NCI-H2196 treated with DMSO at 0.1 percent for 48 hours (cell line): ENCODE measurements around the gene PRUNE1.
A peak's percentile ranks its signal among the peaks of the same experiment; 100 is the strongest.

Experiments
- DNase-seq: peaks from one replicate; lab custom pipeline; 2025; ENCODE audit not compliant: unreplicated experiment; lab: John Stamatoyannopoulos, UW

Gene PRUNE1

GRCh38 chr1:151005729-151006319 is 2.4 kb upstream of the PRUNE1 start:
- no peak for DNase-seq

- peak; percentile 57 for DNase-seq
Measured at GRCh38 chr1:151006327-151007052, 1.8 kb upstream of the PRUNE1 start, which contains the start of gene MINDY1. Gene MINDY1 (minus strand): TSS chr1:151006902. CDS start chr1:151002617, 4,285 bp downstream.

GRCh38 chr1:151007853-151008243 is 401 bp upstream of the PRUNE1 start:
- DNase-seq, result no peak

- DNase-seq, result no peak
Measured at GRCh38 chr1:151009206-151009587, 948 bp downstream of the PRUNE1 start.

GRCh38 chr1:151009674-151010345 is 1.6 kb downstream of the PRUNE1 start:
- DNase-seq, result no peak

GRCh38 chr1:151010346-151010726 is 2.1 kb downstream of the PRUNE1 start:
- no peak for DNase-seq

- DNase-seq, result no peak
Measured at GRCh38 chr1:151011154-151011850, 3.1 kb downstream of the PRUNE1 start.

- no peak for DNase-seq
Measured at GRCh38 chr1:151012684-151013471, 4.6 kb downstream of the PRUNE1 start.

- no peak for DNase-seq
Measured at GRCh38 chr1:151013518-151013917, 5.3 kb downstream of the PRUNE1 start.

- no peak for DNase-seq
Measured at GRCh38 chr1:151024540-151025146, 16.4 kb downstream of the PRUNE1 start.

- DNase-seq, result no peak
Measured at GRCh38 chr1:151026460-151026859, 18.2 kb downstream of the PRUNE1 start.

GRCh38 chr1:151032164-151032563 is 23.9 kb downstream of the PRUNE1 start:
- DNase-seq, result no peak

- no peak for DNase-seq
Measured at GRCh38 chr1:151035167-151035566, 26.9 kb downstream of the PRUNE1 start.

GRCh38 chr1:151036356-151036755 is 28.1 kb downstream of the PRUNE1 start, which contains the start of gene BNIPL:
Gene BNIPL (plus strand): TSS chr1:151036586. CDS start chr1:151036726, 140 bp downstream.
- no peak for DNase-seq

- DNase-seq, result no peak
Measured at GRCh38 chr1:151037032-151037431, 28.8 kb downstream of the PRUNE1 start.

GRCh38 chr1:151039521-151039920 is 31.3 kb downstream of the PRUNE1 start:
- DNase-seq, result no peak

- no peak for DNase-seq
Measured at GRCh38 chr1:151043163-151043562, 34.9 kb downstream of the PRUNE1 start.

- peak; percentile 55 for DNase-seq
Measured at GRCh38 chr1:151047591-151047924, 39.3 kb downstream of the PRUNE1 start, which contains the start of gene C1orf56. Gene C1orf56 (plus strand): TSS chr1:151047751. CDS start chr1:151047848, 97 bp downstream.

GRCh38 chr1:151047925-151048644 is 39.8 kb downstream of the PRUNE1 start:
- DNase-seq, result peak; percentile 38

GRCh38 chr1:151048645-151049032 is 40.4 kb downstream of the PRUNE1 start:
- DNase-seq, result no peak
